GM21423 (cell line): Measurements from ENCODE around the gene MCEE.
"Not testable (repeated sequence)": the region's sequence is repeated elsewhere in the genome, so short reads cannot be mapped to it uniquely, and the experiment has no call there.

ENCODE experiments used
- ATAC-seq: cut with Tn5 transposase; IDR thresholded peaks from one replicate; pipeline ENCODE4 v1.9.1; 2021; ENCODE audit warnings: mild to moderate bottlenecking, moderate library complexity; ENCODE audit not compliant: unreplicated experiment

MCEE gene

GRCh38 chr2:71130152-71130904, at the start of gene MCEE, which contains the start of gene MPHOSPH10:
TSS of gene MCEE (minus strand) at chr2:71130229. CDS start at chr2:71130219, 10 bp downstream.
TSS of gene MPHOSPH10 (plus strand) at chr2:71130634. CDS start at chr2:71130666, 32 bp downstream.
- peak; percentile 88 for ATAC-seq

- not testable (repeated sequence) for ATAC-seq
Measured at GRCh38 chr2:71178836-71179235, 48.8 kb upstream of the MCEE start.

- no peak for ATAC-seq
Measured at GRCh38 chr2:71174207-71174606, 44.2 kb upstream of the MCEE start.

- ATAC-seq: no peak
Measured at GRCh38 chr2:71173096-71173495, 43.1 kb upstream of the MCEE start.

GRCh38 chr2:71166812-71167211, 36.8 kb upstream of the MCEE start:
- ATAC-seq: no peak

GRCh38 chr2:71157124-71157793, 27.2 kb upstream of the MCEE start:
- ATAC-seq: no peak

- no peak for ATAC-seq
Measured at GRCh38 chr2:71156573-71156972, 26.5 kb upstream of the MCEE start.

GRCh38 chr2:71155846-71156245, 25.8 kb upstream of the MCEE start:
- no peak for ATAC-seq

- ATAC-seq: peak; percentile 54
Measured at GRCh38 chr2:71154798-71155197, 24.8 kb upstream of the MCEE start.

- ATAC-seq: no peak
Measured at GRCh38 chr2:71154279-71154678, 24.2 kb upstream of the MCEE start.

GRCh38 chr2:71153585-71154224, 23.7 kb upstream of the MCEE start:
- ATAC-seq: no peak

- no peak for ATAC-seq
Measured at GRCh38 chr2:71151620-71152019, 21.6 kb upstream of the MCEE start.

- ATAC-seq: no peak
Measured at GRCh38 chr2:71150082-71150816, 20.2 kb upstream of the MCEE start.

- no peak for ATAC-seq
Measured at GRCh38 chr2:71148506-71149063, 18.6 kb upstream of the MCEE start.

GRCh38 chr2:71143782-71144181, 13.8 kb upstream of the MCEE start:
- no peak for ATAC-seq

- ATAC-seq: no peak
Measured at GRCh38 chr2:71136174-71136573, 6.1 kb upstream of the MCEE start.

GRCh38 chr2:71133603-71134002, 3.6 kb upstream of the MCEE start:
- ATAC-seq: no peak

GRCh38 chr2:71131387-71132166, 1.5 kb upstream of the MCEE start:
- ATAC-seq: not testable (repeated sequence)

- no peak for ATAC-seq
Measured at GRCh38 chr2:71130905-71131244, 846 bp upstream of the MCEE start.

- peak; percentile 45 for ATAC-seq
Measured at GRCh38 chr2:71129902-71130151, 202 bp downstream of the MCEE start.
